Measurements from ENCODE around the gene EPHB6.
A peak's percentile ranks its signal among the peaks of the same experiment; 100 is the strongest.

GRCh38 chr7:142851919-142852318 is 3.0 kb upstream of the EPHB6 start:
- TF ChIP-seq POLR2AphosphoS5 (IDR thresholded peaks at IDR 0.05; ENCODE audit: low read depth, low read length), result no peak
- TF ChIP-seq CTCF (IDR thresholded peaks at IDR 0.05 in 2 of 3, conservative IDR thresholded peaks at IDR 0.05 in 1 of 3; ENCODE audit: borderline replicate concordance in 1 of 3, insufficient read depth in 1 of 3, low read depth in 2 of 3, low read length in 2 of 3), result peak in 1 of 3 experiments; percentile 14; a peak in 1 of 6 replicates
- TF ChIP-seq CEBPB (IDR thresholded peaks at IDR 0.05; ENCODE audit: low read depth), result no peak
- TF ChIP-seq YY1 (IDR thresholded peaks at IDR 0.05; ENCODE audit: extremely low read depth, insufficient replicate concordance, low read depth, low read length), result no peak
- TF ChIP-seq EZH2 (IDR thresholded peaks at IDR 0.05), result no peak
- no peak for TF ChIP-seq JUND (IDR thresholded peaks at IDR 0.05)
- TF ChIP-seq TCF7L2 (IDR thresholded peaks at IDR 0.05; ENCODE audit: borderline replicate concordance, extremely low read depth, insufficient read depth, insufficient read length), result no peak
- TF ChIP-seq RAD21 (IDR thresholded peaks at IDR 0.05; ENCODE audit: low read depth), result no peak
- TF ChIP-seq POLR2A (IDR thresholded peaks at IDR 0.05; ENCODE audit: borderline replicate concordance, extremely low read depth, insufficient read depth, insufficient read length), result no peak
- TF ChIP-seq EGR1 (IDR thresholded peaks at IDR 0.05; ENCODE audit: low read depth), result no peak
- no peak for TF ChIP-seq ATF3 (IDR thresholded peaks at IDR 0.05)
- no peak for TF ChIP-seq REST (IDR thresholded peaks at IDR 0.05; ENCODE audit: low read depth)
- TF ChIP-seq SP1 (IDR thresholded peaks at IDR 0.05; ENCODE audit: low read depth), result no peak
- no peak for TF ChIP-seq MAX (IDR thresholded peaks at IDR 0.05)
